HepG2 (cell line): ENCODE measurements around the gene SGK1. TPM values are rescaled to one million over a fixed set of nuclear protein-coding genes. Genes with fewer than 3 reads are reported as not detected.

Experiments used
- CBX5 ChIP-seq: sonication (generic); formaldehyde crosslinking; IDR thresholded peaks from 2 replicates; pipeline ENCODE4 v1.4.0; 2020; ENCODE audit warnings: missing genetic modification reagents, borderline replicate concordance
- CCAR2 ChIP-seq: fragments of 200-400 bp; formaldehyde crosslinking; optimal IDR thresholded peaks from 2 replicates; pipeline ENCODE3; 2018; ENCODE audit warnings: low read depth, mild to moderate bottlenecking, low read length, moderate library complexity
- ETV6 ChIP-seq: sonication (generic); formaldehyde crosslinking; conservative IDR thresholded peaks from 2 replicates; pipeline ENCODE4 v1.4.0; 2020; ENCODE audit warnings: missing genetic modification reagents
- ONECUT2 ChIP-seq: sonication (generic); formaldehyde crosslinking; IDR thresholded peaks from 2 replicates; pipeline ENCODE4 v1.4.0; 2020; ENCODE audit warnings: missing genetic modification reagents
- PCBP1 ChIP-seq: fragments of 200-400 bp; formaldehyde crosslinking; IDR thresholded peaks from 2 replicates; pipeline ENCODE4 v1.6.1; 2017; ENCODE audit warnings: mild to moderate bottlenecking, low read depth, low read length, borderline replicate concordance
- RXRA ChIP-seq: sonication (generic); formaldehyde crosslinking; IDR thresholded peaks from 2 replicates; pipeline ENCODE4 v1.5.1; 2020; ENCODE audit warnings: missing genetic modification reagents
- SNAI1 ChIP-seq: sonication (generic); formaldehyde crosslinking; IDR thresholded peaks from 2 replicates; pipeline ENCODE4 v1.5.0; 2020; ENCODE audit warnings: mild to moderate bottlenecking, missing genetic modification reagents, borderline replicate concordance
- SOX6 ChIP-seq, 2 experiments: fragments of 450-650 bp in 1 of 2; sonication (generic) in 1 of 2; formaldehyde crosslinking in 1 of 2; IDR thresholded peaks; 2 replicates each; pipeline versions ENCODE4 v1.4.0 to v1.6.1; 2017 to 2020; ENCODE audit warnings: antibody characterized with exemption in 1 of 2, mild to moderate bottlenecking in 1 of 2, missing genetic modification reagents in 1 of 2
- TMF1 ChIP-seq: sonication (generic); formaldehyde crosslinking; IDR thresholded peaks from 2 replicates; pipeline ENCODE4 v1.8.1; 2022; ENCODE audit warnings: low read depth, missing genetic modification reagents
- ZBTB20 ChIP-seq: sonication (generic); formaldehyde crosslinking; IDR thresholded peaks from 2 replicates; pipeline ENCODE4 v1.8.1; 2023; ENCODE audit warnings: missing genetic modification reagents, low read depth, mild to moderate bottlenecking, borderline replicate concordance
- ZKSCAN1 ChIP-seq: fragments of 150-350 bp; IDR thresholded peaks from 2 replicates; pipeline ENCODE4 v1.6.1; 2014; ENCODE audit warnings: low read length
- ZNF10 ChIP-seq: sonication (generic); formaldehyde crosslinking; IDR thresholded peaks from 2 replicates; pipeline ENCODE4 v1.4.0; 2020; ENCODE audit warnings: mild to moderate bottlenecking, low read depth, missing genetic modification reagents, borderline replicate concordance
- ZNF556 ChIP-seq: sonication (generic); formaldehyde crosslinking; IDR thresholded peaks from 2 replicates; pipeline ENCODE4 v1.4.0; 2020; ENCODE audit warnings: mild to moderate bottlenecking, missing genetic modification reagents, borderline replicate concordance
- ZNF678 ChIP-seq: sonication (generic); formaldehyde crosslinking; IDR thresholded peaks from 2 replicates; pipeline ENCODE4 v1.4.0; 2020; ENCODE audit warnings: mild to moderate bottlenecking, missing genetic modification reagents
- polyA plus RNA-seq, 8 experiments: library from polyadenylated mRNA; depleted of rRNA in 3 of 8; stranded (reverse) in 7 of 8; unstranded in 1 of 8; fragments of >200 nt; fragmentation: Illumina TruSeq in 4 of 8; extraction: Trizol in 4 of 8; gene quantifications; 2 replicates each; pipeline versions ENCODE4 v1.2.1 to v1.2.3, GENCODE V29; 2011 to 2016; ENCODE audit warnings: low read depth in 4 of 8, missing spikeins in 1 of 8, mixed read lengths in 1 of 8; ENCODE audit not compliant: insufficient read depth in 1 of 8
- total RNA-seq, 5 experiments: library from RNA; depleted of rRNA; stranded (reverse); fragments of >200 nt; fragmentation: Illumina TruSeq; extraction: Trizol; gene quantifications; 2 replicates each; pipeline ENCODE4 v1.2.3, GENCODE V29; 2016; ENCODE audit warnings: low read depth in 1 of 5
- TF ChIP-seq, protein P1 (sequence below): sonication (generic); formaldehyde crosslinking; IDR thresholded peaks from 2 replicates; pipeline ENCODE4 v1.4.0; 2020; ENCODE audit warnings: mild to moderate bottlenecking, missing genetic modification reagents
- TF ChIP-seq, protein P2 (sequence below): sonication (generic); formaldehyde crosslinking; IDR thresholded peaks from 2 replicates; pipeline ENCODE4 v1.5.1; 2020; ENCODE audit warnings: mild to moderate bottlenecking, missing genetic modification reagents, moderate library complexity
- TF ChIP-seq, protein P3 (sequence below): IDR thresholded peaks from 2 replicates; pipeline ENCODE4 v1.6.1; 2016; ENCODE audit warnings: mild to moderate bottlenecking, missing biosample characterization, missing genetic modification reagents
- TF ChIP-seq, protein P4 (sequence below): sonication (generic); formaldehyde crosslinking; IDR thresholded peaks from 2 replicates; pipeline ENCODE4 v1.5.0; 2020; ENCODE audit warnings: missing genetic modification reagents

Gene SGK1
- total and polyA plus RNA-seq, 2 of the 13 experiments (the other 11 are each of a cell fraction or from before 2014, with no cell fraction given), result 56.1 to 56.2 TPM

DNA sequence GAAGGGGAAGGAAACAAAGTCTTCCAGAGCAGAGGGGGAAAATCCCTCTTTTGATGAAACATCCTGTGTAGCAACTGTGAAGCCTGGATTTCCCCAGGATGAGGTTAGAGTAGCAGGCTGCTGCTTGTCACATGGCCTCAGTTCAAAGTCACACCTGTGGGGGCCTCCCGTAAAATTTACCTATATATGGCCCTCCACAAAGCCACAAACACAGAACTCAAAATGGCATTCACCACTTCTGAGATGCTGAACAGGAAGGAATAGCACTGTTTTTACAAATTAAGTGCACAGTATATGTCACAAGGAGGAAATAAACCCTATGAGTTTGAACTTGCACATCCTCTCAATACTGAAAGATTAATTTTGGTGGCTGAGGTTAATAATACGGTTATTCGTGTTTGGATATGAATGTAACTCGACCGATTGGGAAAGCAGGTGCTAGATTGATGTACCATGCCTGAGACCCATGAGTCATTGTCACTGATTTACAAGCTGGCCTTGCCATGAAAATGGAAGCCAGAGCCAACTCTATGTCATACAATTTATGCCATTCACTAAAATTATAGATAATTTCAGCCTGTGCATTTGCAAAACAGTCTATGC lies 70.6 kb downstream of the SGK1 start (continued):
- no peak for TF ChIP-seq ZKSCAN1
- TF ChIP-seq CCAR2, result no peak
- no peak for TF ChIP-seq RXRA (CRISPR knock-in tag)
- TF ChIP-seq, protein P1, sequence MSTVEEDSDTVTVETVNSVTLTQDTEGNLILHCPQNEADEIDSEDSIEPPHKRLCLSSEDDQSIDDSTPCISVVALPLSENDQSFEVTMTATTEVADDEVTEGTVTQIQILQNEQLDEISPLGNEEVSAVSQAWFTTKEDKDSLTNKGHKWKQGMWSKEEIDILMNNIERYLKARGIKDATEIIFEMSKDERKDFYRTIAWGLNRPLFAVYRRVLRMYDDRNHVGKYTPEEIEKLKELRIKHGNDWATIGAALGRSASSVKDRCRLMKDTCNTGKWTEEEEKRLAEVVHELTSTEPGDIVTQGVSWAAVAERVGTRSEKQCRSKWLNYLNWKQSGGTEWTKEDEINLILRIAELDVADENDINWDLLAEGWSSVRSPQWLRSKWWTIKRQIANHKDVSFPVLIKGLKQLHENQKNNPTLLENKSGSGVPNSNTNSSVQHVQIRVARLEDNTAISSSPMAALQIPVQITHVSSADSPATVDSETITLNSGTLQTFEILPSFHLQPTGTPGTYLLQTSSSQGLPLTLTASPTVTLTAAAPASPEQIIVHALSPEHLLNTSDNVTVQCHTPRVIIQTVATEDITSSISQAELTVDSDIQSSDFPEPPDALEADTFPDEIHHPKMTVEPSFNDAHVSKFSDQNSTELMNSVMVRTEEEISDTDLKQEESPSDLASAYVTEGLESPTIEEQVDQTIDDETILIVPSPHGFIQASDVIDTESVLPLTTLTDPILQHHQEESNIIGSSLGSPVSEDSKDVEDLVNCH (CRISPR knock-in tag), result no peak
- no peak for TF ChIP-seq SOX6 (IDR thresholded peaks at IDR 0.05)
- TF ChIP-seq SOX6 (CRISPR knock-in tag; IDR thresholded peaks at IDR 0.05), result peak; percentile 20; the same call in 1 of the 2 replicates
- no peak for TF ChIP-seq TMF1
- no peak for TF ChIP-seq ZBTB20 (CRISPR knock-in tag)
- TF ChIP-seq, protein P2, sequence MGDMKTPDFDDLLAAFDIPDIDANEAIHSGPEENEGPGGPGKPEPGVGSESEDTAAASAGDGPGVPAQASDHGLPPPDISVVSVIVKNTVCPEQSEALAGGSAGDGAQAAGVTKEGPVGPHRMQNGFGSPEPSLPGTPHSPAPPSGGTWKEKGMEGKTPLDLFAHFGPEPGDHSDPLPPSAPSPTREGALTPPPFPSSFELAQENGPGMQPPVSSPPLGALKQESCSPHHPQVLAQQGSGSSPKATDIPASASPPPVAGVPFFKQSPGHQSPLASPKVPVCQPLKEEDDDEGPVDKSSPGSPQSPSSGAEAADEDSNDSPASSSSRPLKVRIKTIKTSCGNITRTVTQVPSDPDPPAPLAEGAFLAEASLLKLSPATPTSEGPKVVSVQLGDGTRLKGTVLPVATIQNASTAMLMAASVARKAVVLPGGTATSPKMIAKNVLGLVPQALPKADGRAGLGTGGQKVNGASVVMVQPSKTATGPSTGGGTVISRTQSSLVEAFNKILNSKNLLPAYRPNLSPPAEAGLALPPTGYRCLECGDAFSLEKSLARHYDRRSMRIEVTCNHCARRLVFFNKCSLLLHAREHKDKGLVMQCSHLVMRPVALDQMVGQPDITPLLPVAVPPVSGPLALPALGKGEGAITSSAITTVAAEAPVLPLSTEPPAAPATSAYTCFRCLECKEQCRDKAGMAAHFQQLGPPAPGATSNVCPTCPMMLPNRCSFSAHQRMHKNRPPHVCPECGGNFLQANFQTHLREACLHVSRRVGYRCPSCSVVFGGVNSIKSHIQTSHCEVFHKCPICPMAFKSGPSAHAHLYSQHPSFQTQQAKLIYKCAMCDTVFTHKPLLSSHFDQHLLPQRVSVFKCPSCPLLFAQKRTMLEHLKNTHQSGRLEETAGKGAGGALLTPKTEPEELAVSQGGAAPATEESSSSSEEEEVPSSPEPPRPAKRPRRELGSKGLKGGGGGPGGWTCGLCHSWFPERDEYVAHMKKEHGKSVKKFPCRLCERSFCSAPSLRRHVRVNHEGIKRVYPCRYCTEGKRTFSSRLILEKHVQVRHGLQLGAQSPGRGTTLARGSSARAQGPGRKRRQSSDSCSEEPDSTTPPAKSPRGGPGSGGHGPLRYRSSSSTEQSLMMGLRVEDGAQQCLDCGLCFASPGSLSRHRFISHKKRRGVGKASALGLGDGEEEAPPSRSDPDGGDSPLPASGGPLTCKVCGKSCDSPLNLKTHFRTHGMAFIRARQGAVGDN (CRISPR knock-in tag), result no peak
- TF ChIP-seq ETV6 (CRISPR knock-in tag), result no peak
- TF ChIP-seq SNAI1 (CRISPR knock-in tag), result no peak
- no peak for TF ChIP-seq ONECUT2
- TF ChIP-seq ZNF10 (CRISPR knock-in tag), result no peak
- TF ChIP-seq, protein P3, sequence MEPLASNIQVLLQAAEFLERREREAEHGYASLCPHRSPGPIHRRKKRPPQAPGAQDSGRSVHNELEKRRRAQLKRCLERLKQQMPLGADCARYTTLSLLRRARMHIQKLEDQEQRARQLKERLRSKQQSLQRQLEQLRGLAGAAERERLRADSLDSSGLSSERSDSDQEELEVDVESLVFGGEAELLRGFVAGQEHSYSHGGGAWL, result no peak
- TF ChIP-seq ZNF678, result no peak
- TF ChIP-seq, protein P4, sequence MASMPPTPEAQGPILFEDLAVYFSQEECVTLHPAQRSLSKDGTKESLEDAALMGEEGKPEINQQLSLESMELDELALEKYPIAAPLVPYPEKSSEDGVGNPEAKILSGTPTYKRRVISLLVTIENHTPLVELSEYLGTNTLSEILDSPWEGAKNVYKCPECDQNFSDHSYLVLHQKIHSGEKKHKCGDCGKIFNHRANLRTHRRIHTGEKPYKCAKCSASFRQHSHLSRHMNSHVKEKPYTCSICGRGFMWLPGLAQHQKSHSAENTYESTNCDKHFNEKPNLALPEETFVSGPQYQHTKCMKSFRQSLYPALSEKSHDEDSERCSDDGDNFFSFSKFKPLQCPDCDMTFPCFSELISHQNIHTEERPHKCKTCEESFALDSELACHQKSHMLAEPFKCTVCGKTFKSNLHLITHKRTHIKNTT (CRISPR knock-in tag), result no peak
- TF ChIP-seq ZNF556 (CRISPR knock-in tag), result no peak
- no peak for TF ChIP-seq CBX5 (CRISPR knock-in tag)
- no peak for TF ChIP-seq PCBP1
